ENCODE measurements around the gene NPY2R.

Gene NPY2R

DNA sequence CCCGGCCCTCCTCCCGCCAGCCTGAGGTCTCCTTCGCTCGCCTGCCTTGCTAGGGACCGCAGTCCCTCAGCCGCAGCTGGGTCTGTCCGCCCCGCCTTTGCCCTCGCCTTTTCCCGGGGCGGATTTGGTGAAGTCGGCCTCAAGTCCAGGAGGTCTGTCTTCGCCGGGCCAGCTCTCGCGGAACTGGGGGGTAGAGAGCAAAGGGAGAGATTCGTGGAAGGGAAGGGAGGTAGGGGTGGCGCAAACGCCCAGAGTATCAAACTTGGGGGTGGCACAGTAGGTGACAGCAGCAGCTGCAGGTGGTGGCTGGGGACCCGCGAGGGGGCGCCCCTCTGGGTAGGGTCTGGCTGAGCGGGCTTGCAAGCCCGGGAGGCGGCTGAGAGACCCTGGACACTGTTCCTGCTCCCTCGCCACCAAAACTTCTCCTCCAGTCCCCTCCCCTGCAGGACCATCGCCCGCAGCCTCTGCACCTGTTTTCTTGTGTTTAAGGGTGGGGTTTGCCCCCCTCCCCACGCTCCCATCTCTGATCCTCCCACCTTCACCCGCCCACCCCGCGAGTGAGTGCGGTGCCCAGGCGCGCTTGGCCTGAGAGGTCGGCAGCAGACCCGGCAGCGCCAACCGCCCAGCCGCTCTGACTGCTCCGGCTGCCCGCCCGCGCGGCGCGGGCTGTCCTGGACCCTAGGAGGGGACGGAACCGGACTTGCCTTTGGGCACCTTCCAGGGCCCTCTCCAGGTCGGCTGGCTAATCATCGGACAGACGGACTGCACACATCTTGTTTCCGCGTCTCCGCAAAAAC, at the start of gene NPY2R:
NPY2R (plus strand) TSS at position 379 of the 797 bp plus-strand sequence. CDS start 5,304 bp downstream, outside the sequence.
- no peak for DNase-seq
- in situ Hi-C loops (cut with HindIII; ENCODE audit: low pct_ligation_motif_present, low pct_unique_long_range_greater_than_20kb, low sequenced_read_pairs), result no loop called here

- in situ Hi-C loops (cut with HindIII; ENCODE audit: low pct_ligation_motif_present, low pct_unique_long_range_greater_than_20kb, low sequenced_read_pairs), result no loop called here
- no peak for DNase-seq
Measured at GRCh38 chr4:155161357-155161756, 47.1 kb upstream of the NPY2R start.

DNA sequence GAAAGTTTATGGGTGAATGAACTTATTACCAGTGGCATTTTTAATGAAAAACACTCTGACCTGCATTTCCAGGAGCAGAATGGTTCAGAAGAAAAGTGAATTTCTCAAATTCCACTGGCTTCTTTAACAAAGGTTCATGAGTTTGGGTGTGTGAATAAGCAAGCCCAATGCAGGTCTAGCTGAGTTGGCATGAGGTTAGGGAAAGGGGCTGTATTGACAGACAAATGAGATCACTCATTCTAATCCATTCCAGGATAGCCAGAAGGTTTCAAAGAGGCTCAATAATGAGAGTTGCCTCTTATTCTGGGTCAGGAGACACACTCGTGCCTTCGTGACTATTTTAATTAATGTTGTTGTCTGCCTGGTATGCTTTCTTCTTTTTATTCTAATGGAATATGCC, 43.7 kb upstream of the NPY2R start:
- in situ Hi-C loops (cut with HindIII; ENCODE audit: low pct_ligation_motif_present, low pct_unique_long_range_greater_than_20kb, low sequenced_read_pairs), result no loop called here
- no peak for DNase-seq

DNA sequence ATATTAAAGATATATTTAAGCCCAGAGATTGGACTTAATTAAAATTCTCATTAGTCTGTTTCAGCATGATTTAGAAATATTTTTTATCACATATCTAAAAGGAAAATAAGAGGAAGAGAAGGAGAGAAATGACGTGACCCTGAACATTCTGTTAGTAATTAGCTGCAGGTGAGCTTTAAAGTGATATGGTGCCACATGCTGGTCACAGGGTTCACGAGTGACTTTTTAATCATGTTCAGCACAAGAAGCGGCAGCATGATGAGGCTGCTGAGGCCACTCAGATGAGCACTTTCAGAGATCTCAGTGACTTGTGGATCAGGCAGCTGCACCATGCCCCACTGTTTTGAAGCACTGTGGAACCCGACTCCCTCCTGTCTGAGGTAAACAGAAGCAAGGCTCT, 37.9 kb upstream of the NPY2R start:
- in situ Hi-C loops (cut with HindIII; ENCODE audit: low pct_ligation_motif_present, low pct_unique_long_range_greater_than_20kb, low sequenced_read_pairs), result no loop called here
- no peak for DNase-seq

DNA sequence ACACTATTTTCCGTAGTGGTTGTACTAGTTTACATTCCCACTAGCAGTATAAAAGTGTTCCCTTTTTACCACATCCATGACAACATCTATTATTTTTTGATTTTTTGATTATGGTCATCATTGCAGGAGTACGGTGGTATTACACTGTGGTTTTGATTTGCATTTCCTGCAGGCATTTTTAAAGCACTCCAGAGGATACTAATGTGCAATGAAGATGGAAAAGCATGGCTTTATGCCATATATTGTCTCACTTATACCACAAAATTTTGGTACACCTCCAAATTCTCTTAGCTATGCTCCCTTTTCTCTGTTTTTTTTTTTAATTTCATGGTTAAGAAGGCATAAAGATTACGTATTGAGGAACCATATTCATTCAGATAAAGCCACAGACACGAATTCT, 35.1 kb upstream of the NPY2R start:
- DNase-seq, result no peak
- in situ Hi-C loops (cut with HindIII; ENCODE audit: low pct_ligation_motif_present, low pct_unique_long_range_greater_than_20kb, low sequenced_read_pairs), result no loop called here

DNA sequence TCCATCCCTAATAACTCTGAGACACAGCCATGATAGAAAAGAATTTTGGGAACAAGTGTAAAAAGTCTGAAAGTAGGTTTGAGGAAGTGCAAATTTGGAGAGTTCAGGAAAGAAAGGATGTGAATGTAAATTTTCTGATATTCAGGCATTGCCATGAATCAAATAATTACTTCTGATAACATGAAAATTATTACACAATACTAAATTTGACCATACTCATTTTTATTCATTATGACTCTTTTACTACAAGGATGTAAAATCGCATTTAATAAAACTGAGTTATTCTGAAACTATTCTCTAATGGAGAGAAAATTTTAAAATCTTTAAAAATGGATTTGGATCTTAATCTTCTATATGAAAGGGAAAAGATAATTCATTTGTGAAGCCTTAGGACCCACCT, 33.8 kb upstream of the NPY2R start:
- in situ Hi-C loops (cut with HindIII; ENCODE audit: low pct_ligation_motif_present, low pct_unique_long_range_greater_than_20kb, low sequenced_read_pairs), result no loop called here
- no peak for DNase-seq

DNA sequence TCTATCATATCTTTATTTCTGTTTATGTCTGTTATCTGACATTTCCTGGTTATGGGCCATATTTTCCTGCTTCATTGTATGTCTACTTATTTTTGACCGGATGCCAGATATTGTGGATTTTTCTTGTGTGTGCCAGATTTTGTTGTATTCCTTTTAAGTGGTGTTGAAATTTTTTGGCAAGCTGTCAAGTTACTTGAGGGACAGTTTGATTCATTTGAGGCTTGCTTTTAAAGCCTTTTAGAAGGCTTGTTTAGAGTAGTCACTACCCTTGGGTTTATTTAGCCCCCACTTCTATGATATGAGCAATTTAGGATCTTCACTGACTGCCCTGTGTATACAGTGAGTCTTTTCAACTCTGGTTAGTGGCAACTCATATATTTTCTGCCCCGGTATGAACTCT, 29.2 kb upstream of the NPY2R start:
- DNase-seq, result no peak
- in situ Hi-C loops (cut with HindIII; ENCODE audit: low pct_ligation_motif_present, low pct_unique_long_range_greater_than_20kb, low sequenced_read_pairs), result no loop called here

- DNase-seq, result no peak
- in situ Hi-C loops (cut with HindIII; ENCODE audit: low pct_ligation_motif_present, low pct_unique_long_range_greater_than_20kb, low sequenced_read_pairs), result no loop called here
Measured at GRCh38 chr4:155186972-155187371, 21.5 kb upstream of the NPY2R start.

GRCh38 chr4:155187989-155188388, 20.4 kb upstream of the NPY2R start:
- in situ Hi-C loops (cut with HindIII; ENCODE audit: low pct_ligation_motif_present, low pct_unique_long_range_greater_than_20kb, low sequenced_read_pairs), result no loop called here
- no peak for DNase-seq

GRCh38 chr4:155190099-155190498, 18.3 kb upstream of the NPY2R start:
- DNase-seq, result no peak
- in situ Hi-C loops (cut with HindIII; ENCODE audit: low pct_ligation_motif_present, low pct_unique_long_range_greater_than_20kb, low sequenced_read_pairs), result no loop called here

GRCh38 chr4:155197757-155198156, 10.7 kb upstream of the NPY2R start:
- in situ Hi-C loops (cut with HindIII; ENCODE audit: low pct_ligation_motif_present, low pct_unique_long_range_greater_than_20kb, low sequenced_read_pairs), result no loop called here
- DNase-seq, result no peak

DNA sequence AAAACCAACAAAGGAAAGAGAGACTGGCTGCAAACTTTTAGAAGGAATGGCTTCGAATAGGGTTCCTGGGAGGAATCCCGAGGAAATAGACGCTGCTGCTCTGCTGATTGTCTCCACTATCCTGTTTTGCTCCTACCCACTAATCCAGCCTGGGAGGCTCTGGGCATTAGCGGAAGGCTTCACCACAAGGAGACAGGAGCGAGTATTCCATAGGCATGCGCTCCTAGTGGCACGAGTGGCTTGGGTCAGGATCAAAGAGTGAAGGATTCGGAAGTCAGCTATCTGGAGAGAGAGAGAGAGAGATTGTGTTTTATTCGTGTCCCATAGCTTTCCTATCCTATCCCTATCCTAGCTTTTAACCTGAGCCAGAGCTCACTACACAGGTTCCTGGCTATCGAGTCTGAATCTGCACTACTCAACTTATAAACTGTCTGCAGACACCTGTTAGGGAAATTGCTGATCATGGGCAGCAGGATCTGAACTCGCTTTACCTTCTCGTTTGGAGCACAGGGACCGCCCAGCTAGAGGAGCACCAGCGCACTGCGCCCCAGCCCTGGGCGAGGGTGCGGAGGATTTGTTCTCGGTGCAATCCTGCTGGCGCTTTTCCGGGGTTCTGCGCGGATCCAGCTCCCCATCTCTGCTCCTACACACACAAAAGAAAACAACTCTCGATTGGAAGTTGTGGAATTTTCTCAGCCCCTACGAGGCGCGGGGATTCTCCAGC, 740 bp upstream of the NPY2R start:
- in situ Hi-C loops (cut with HindIII; ENCODE audit: low pct_ligation_motif_present, low pct_unique_long_range_greater_than_20kb, low sequenced_read_pairs), result no loop called here
- peak; percentile 23 for DNase-seq

- in situ Hi-C loops (cut with HindIII; ENCODE audit: low pct_ligation_motif_present, low pct_unique_long_range_greater_than_20kb, low sequenced_read_pairs), result no loop called here
Measured at GRCh38 chr4:155220025-155220424, 11.6 kb downstream of the NPY2R start.

DNA sequence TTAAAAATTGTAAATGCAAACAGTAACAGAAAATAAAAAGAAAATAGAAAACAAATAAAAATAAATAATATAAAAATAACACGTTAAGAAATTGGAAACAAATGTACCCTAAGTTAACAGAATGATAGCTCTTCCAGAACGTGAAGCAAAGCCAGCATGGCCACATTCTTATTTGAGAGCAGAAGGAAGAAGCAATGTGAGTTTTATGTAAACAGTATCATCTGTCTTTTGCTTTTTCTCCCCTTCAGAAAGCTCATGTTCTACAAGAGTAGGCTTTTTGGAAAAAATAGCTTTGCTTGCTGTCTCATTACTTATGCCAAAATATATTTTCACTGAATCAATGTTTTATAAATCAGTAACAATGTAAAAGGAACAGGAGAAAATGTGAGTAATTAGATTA, 18.7 kb downstream of the NPY2R start:
- in situ Hi-C loops (cut with HindIII; ENCODE audit: low pct_ligation_motif_present, low pct_unique_long_range_greater_than_20kb, low sequenced_read_pairs), result no loop called here
- DNase-seq, result no peak

More at GRCh38 chr4:155220025-155220424, 11.6 kb downstream of the NPY2R start:
- no peak for DNase-seq

DNA sequence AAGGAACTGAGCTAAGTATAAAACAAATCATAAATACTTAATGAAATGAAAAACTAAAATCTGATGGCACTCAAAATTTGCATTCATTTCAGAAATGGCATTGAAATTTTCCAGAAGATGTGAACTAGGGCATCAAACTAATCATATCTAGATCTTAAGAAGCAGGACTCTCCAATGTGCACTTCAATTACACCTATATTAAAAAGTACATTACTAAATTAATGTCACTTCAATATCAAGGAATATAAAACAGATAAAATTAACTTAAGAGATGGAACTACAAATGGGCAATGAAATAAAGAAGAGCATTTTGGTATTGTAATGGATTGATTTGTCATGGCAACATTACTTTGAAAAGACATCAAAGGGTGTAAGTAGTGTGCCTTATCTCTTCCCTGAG, 20.3 kb downstream of the NPY2R start:
- in situ Hi-C loops (cut with HindIII; ENCODE audit: low pct_ligation_motif_present, low pct_unique_long_range_greater_than_20kb, low sequenced_read_pairs), result no loop called here
- no peak for DNase-seq

DNA sequence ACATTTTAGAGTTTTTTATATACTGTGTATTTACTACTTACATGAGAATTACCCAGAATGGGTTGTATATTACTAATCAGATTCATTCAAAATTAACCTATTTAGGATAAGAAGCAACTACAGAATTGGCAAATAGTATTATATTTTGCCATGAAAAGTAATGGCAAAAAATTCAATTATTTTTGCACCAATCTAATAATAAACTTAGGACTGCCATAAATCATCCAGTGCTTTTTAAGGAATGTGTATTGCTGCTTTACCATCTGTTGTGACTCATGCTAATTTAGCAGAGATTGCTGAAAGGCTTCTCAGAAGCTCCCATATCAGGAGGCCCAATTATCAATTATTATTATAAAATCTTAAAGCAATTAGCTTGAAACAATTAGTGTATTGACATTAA, 24.0 kb downstream of the NPY2R start:
- in situ Hi-C loops (cut with HindIII; ENCODE audit: low pct_ligation_motif_present, low pct_unique_long_range_greater_than_20kb, low sequenced_read_pairs), result no loop called here
- no peak for DNase-seq

GRCh38 chr4:155234206-155234605, 25.8 kb downstream of the NPY2R start:
- DNase-seq, result no peak
- in situ Hi-C loops (cut with HindIII; ENCODE audit: low pct_ligation_motif_present, low pct_unique_long_range_greater_than_20kb, low sequenced_read_pairs), result no loop called here

DNA sequence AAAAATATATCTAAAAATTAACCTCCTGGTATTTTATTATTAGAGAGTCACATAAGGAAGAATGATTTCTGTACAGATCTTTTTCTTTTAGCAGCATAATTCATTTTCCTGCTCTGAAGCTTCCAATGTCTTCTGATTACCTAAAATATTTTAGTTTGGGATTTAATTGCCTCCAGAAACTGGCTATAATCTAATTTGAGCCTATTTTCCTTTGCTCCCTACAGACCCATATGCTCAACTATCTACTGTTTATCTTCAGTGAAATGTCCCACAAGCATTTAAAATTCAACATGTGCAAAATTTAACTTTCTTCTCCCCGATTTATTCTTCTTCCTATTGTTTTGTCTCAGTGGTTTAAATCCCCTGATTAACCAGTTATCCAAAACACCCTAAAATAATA, 29.1 kb downstream of the NPY2R start:
- no peak for DNase-seq
- in situ Hi-C loops (cut with HindIII; ENCODE audit: low pct_ligation_motif_present, low pct_unique_long_range_greater_than_20kb, low sequenced_read_pairs), result no loop called here

DNA sequence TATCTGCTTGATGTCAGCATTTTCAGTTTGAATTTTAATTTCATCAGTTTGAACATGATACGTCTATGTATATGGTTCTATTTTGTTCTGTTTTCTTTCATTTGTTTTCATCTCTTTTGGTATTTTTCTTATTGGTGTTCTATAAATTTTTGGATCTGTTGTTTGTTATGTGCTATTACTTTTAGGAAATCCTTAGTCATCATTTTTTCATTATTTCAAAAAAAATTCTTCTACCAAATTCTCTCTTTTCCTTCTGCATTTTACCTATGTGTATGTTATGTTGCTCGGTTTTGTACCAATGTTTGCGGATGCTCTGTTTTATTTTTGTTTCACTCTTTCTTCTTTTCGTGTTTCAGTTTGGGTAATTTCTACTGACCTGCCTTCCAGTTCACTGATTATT, 32.8 kb downstream of the NPY2R start:
- in situ Hi-C loops (cut with HindIII; ENCODE audit: low pct_ligation_motif_present, low pct_unique_long_range_greater_than_20kb, low sequenced_read_pairs), result no loop called here
- DNase-seq, result no peak

- in situ Hi-C loops (cut with HindIII; ENCODE audit: low pct_ligation_motif_present, low pct_unique_long_range_greater_than_20kb, low sequenced_read_pairs), result no loop called here
- DNase-seq, result no peak
Measured at GRCh38 chr4:155241664-155242063, 33.2 kb downstream of the NPY2R start.
